GM18907 (cell line): ENCODE measurements around the gene CYTH2.

ENCODE experiments used
- ATAC-seq: cut with Tn5 transposase; IDR thresholded peaks from one replicate; pipeline ENCODE4 v1.9.1; 2021; ENCODE audit warnings: mild to moderate bottlenecking, moderate library complexity; ENCODE audit not compliant: unreplicated experiment

Gene CYTH2, protein sequence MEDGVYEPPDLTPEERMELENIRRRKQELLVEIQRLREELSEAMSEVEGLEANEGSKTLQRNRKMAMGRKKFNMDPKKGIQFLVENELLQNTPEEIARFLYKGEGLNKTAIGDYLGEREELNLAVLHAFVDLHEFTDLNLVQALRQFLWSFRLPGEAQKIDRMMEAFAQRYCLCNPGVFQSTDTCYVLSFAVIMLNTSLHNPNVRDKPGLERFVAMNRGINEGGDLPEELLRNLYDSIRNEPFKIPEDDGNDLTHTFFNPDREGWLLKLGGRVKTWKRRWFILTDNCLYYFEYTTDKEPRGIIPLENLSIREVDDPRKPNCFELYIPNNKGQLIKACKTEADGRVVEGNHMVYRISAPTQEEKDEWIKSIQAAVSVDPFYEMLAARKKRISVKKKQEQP

DNA sequence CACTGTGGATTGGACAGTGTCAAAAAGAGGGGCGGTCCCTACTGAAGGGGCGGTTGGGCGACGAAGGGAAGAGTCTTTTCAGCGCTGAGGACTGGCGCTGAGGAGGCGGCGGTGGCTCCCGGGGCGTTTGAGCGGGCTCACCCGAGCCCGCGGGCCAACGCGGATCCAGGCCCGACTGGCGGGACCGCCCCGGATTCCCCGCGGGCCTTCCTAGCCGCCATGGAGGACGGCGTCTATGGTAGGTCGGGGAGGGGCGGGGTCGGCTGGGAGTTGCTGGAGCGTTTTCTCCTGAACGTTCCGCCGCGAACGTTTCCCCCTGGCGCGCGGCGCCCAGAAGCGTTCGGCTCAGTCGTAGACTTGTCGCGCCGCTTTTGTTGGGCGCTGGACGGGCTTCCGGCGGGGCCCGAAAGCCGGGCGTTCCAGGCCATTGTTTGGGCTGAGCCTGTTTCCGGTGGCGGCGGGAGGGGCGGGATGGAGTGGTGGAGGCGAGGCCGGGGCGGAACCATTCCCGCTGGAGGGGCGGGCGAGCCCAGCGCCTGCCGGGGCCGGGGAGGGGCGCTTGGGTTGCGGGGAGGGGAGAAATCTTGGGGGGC is at the start of gene CYTH2:
Gene CYTH2, plus strand, starts transcription at position 81 of the 593 bp plus-strand sequence. Its CDS starts 139 bp downstream, at position 220.
- peak; percentile 25 for ATAC-seq

DNA sequence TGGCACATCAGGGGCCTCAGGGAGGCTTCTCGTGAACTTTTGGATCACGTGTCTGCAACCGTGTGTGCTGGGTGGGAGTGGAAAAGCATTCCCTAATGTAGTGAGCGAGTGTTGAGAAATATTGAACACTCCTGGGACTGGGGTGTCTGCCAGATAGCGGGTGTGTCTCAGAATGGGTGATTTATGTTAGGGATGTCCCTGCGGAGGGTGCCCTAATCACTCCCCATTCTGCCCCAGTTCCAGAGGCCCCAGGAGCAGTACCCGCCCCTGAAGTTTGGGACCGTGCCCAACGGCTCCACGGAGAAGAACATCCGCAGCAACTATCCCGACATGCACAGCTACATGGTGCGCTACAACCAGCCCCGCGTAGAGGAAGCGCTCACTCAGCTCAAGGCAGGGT is 47.6 kb upstream of the CYTH2 start:
- no peak for ATAC-seq

DNA sequence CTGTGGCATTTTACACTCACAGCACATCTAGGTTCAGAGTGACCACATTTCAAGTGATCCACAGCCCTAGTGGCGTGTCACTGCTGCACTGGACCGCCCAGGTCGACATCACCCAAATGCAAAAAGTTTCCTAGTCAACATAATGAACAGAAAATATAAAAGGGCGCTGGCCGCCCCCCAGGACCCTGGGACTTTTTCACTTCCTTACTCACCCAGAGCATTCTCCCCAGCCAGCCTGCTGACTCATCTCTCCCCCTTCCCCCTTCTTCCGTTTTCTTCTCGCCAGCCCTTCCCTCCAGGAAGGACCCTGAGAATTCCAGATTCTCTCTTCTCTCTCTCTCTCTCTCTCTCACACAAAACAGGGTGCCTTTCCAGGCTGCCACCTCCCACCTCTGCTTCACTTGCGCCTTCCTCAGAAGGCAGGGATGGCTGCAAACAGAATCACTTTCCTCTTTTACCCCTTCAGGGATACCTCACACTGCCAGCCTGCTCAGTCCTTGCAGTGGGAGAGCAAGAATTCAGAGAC is 44.4 kb upstream of the CYTH2 start:
- ATAC-seq, result no peak

DNA sequence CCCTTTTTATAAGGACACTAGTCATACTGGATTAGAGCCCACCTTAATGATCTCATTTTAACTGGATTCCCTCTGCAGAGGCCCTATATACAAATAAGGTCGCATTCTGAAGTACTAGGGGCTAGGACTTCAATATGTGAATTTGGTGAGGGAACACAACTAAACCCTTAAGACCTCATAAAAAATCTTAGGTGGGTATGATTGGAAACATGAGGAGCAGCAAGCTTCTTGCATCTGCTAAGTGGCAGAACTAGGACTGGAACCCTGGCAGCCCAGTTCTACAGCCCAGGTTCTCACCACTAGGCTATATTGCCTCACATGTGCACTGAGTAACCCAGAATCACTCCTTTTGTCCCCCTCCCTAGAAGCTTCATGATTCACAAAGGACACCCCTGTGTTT is 40.5 kb upstream of the CYTH2 start:
- no peak for ATAC-seq

DNA sequence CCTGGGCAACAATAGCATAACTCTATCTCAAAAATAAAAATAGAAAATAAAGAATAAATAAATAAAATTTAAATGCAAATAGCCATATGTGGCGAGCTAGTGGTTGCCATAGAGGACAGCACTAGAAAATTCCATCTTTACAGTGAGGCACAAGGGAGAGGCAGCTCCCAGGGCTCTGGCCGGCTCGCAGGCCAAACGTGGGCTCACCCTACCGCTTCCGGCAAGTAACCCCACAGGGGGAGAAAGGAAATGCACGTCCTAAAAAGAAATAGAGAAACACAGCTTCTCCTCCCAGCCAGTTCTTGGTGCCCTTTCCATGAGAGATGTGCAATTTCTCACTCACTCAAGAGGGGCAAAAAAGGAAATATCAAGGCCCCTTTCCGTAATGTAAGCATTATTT is 35.8 kb upstream of the CYTH2 start:
- no peak for ATAC-seq

DNA sequence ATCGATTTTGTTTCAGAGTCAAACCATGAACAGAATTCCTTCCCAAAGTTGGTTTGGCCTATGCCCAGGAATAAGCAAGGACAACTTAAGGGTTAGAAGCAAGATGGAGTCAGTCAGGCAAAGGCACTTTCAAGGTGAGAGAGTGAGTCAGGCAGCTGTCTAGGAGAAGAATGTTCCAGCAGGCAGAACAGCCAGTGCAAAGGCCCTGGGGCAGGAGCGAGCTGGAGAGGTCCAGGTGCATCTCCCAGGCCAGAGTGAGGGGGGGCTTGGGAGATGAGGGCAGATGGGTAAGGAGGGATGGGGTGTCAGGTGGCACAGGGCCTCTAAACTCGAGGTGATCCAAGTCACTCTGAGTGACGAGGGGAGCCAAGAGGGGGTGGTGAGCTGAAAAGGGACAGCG is 32.6 kb upstream of the CYTH2 start:
- no peak for ATAC-seq

DNA sequence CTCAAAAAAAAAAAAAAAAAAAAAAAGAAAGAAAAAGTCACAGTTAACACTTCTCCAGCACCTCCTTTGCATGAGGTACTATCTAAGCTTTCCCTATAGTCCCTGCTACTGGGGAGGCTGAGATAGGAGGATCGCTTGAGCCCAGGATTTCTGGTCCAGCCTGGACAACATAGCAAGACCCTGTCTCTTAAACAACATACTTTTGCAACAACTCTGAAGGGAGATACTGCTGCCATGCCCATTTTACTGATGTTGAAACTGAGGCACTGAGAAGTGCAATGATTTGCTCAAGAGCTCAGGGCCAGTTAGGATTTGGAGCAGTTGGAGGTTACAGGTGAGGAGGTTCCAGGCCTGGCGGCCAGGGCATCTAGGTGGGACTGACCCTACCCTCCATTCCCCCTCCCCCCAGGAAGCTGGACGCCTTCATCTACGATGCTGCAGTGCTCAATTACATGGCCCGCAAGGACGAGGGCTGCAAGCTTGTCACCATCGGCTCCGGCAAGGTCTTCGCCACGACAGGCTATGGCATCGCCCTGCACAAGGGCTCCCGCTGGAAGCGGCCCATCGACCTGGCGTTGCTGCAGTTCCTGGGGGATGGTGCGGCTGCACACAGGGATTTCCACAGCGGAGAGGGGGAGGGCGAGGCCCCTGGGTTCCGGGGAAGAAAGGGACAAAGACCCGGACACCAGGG is 27.7 kb upstream of the CYTH2 start:
- no peak for ATAC-seq

DNA sequence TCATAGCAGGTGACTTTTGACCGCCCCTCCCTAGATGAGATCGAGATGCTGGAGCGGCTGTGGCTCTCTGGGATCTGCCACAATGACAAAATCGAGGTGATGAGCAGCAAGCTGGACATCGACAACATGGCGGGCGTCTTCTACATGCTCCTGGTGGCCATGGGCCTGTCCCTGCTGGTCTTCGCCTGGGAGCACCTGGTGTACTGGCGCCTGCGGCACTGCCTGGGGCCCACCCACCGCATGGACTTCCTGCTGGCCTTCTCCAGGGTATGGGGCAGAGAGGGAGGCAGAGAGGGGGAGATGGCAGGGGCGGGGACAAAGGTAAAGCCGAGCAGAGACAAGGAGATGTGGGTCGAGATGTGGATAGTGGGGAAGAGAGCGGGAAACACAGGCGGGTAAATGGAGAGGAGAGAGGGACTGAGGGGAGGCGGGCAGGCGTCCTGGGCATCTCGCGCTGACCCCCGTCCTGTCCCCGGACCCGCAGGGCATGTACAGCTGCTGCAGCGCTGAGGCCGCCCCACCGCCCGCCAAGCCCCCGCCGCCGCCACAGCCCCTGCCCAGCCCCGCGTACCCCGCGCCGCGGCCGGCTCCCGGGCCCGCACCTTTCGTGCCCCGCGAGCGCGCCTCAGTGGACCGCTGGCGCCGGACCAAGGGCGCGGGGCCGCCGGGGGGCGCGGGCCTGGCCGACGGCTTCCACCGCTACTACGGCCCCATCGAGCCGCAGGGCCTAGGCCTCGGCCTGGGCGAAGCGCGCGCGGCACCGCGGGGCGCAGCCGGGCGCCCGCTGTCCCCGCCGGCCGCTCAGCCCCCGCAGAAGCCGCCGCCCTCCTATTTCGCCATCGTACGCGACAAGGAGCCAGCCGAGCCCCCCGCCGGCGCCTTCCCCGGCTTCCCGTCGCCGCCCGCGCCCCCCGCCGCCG is 26.8 kb upstream of the CYTH2 start:
- ATAC-seq, result no peak

DNA sequence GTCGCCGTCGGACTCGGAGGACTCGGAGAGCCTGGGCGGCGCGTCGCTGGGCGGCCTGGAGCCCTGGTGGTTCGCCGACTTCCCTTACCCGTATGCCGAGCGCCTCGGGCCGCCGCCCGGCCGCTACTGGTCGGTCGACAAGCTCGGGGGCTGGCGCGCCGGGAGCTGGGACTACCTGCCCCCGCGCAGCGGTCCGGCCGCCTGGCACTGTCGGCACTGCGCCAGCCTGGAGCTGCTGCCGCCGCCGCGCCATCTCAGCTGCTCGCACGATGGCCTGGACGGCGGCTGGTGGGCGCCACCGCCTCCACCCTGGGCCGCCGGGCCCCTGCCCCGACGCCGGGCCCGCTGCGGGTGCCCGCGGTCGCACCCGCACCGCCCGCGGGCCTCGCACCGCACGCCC is 25.9 kb upstream of the CYTH2 start:
- no peak for ATAC-seq

DNA sequence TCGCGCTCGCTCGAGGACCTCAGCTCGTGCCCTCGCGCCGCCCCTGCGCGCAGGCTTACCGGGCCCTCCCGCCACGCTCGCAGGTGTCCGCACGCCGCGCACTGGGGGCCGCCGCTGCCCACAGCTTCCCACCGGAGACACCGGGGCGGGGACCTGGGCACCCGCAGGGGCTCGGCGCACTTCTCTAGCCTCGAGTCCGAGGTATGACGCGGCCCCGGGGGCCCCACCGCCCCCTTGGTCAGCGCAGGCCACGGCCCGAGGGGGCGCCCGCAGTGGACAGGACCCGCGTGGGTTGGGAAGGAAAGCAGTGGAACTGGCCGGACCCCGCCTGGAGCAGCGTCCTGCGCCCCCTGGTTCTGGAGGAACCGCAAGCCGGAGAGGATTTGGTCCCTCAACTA is 25.4 kb upstream of the CYTH2 start:
- no peak for ATAC-seq

DNA sequence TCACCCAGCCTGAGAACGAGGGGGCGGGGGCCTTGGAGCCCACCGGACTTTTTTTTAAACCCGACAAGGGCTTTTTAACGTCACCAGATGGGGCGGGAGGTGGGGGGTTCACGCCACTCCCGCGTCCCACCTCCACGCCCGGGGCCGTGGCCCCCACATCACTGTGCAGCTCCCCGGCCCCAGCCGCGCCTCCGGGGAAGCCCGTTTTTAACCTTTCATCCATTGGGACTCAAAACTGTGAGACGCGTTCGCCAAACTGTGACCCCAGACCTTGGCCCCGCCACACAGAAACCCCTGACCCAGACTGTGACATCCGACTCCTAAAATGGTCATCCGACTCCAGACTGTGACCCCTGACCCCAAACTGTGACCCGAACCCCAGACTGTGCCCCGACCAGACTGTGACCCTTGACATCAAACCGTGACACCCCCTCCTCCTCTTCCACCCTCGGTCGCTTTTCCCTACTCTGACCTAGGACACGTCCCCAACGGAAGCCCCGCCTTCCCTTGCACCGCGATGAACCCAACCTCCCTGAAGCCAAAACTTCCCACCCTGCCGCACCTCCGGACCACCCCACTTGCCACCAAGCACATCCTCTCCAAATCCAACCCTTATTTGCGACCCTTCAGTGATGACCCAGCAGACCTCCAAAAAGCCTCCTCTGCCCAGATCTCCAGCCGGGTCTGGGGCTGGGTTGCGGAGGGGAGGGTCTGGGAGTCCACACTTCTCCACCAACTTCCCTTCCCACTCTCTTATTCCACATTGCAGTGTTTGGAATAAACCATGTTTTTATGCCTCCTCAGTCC is 24.8 kb upstream of the CYTH2 start:
- no peak for ATAC-seq

DNA sequence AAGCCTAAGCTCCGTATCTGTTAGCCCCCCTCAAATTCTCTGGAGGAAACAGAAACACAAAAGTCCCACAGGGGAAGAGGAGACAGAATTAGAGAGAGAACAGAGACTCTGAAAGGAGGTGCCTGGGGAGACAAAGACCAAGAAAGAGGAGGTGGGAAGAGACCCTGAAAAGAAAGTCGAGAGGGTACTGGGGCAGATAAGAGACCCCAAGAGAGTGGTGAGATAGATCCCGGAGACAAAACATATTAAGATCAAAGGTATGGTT is 24.3 kb upstream of the CYTH2 start:
- no peak for ATAC-seq

DNA sequence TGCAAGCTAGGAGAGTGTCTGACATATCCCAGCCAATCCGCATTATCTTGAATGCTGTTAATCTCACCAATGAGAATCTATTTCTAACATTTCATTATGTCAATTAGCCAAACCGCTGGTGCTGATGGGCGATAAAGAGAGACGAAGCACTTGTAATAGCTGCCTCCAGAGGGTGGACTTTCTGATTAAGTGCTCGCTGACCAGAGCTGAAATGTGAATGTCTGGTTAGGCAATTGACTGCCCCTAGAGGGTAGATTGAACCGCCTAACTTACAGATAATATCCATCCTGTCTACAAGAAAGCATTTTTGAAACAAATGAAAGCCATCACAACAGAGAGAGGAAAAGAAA is 23.9 kb upstream of the CYTH2 start:
- peak; percentile 28 for ATAC-seq

DNA sequence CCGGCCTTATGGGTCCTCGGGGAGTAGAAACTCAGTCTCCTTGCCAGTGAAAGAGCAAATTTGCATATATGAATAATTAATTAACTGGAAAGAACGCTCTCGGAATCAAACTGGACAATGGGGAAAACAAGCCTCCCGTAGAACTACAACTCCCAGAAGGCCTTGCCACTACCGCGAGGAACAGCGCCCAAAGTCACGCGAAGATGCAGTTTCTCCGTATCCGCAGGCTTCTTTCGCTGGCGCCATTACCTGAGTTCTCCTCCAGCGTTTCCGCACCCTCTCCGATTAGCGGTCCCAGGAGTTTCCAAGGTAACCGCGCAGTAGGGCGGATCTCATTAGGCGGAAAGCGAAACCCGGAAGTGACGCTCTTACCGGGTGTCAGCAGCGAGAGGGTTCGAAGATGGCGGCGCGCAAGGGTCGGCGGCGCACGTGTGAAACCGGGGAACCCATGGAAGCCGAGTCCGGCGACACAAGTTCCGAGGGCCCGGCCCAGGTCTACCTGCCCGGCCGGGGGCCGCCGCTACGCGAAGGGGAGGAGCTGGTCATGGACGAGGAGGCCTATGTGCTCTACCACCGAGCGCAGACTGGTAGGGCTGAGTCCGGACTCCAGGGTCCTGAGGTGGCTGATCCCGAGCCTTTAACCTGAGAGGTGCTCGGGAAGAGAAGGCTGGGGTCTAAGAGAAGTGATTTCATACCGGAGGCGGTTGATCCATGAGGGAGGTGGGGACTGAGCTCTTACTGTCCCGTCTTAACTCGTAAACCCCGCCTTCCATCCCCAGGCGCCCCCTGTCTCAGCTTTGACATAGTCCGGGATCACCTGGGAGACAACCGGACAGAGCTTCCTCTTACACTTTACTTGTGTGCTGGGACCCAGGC is 23.3 kb upstream of the CYTH2 start, which contains the start of gene GRWD1:
Gene GRWD1, plus strand, starts transcription at position 378 of the 876 bp plus-strand sequence. Its CDS starts 23 bp downstream, at position 401.
- ATAC-seq, result peak; percentile 82

DNA sequence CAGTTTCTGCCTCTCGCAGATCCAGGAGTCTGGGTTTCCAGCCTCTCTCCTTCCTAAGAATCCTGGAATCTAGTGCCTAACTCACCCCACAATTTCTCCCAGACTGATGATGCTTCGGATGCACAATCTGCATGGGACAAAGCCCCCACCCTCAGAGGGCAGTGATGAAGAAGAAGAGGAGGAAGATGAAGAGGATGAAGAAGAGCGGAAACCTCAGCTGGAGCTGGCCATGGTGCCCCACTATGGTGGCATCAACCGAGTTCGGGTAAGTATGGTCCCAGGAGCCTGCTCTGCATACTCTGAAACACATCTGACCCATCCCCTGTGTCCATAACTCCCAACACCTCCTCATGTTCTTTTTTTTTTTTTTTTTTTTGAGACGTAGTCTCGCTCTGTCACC is 22.6 kb upstream of the CYTH2 start:
- ATAC-seq, result no peak

DNA sequence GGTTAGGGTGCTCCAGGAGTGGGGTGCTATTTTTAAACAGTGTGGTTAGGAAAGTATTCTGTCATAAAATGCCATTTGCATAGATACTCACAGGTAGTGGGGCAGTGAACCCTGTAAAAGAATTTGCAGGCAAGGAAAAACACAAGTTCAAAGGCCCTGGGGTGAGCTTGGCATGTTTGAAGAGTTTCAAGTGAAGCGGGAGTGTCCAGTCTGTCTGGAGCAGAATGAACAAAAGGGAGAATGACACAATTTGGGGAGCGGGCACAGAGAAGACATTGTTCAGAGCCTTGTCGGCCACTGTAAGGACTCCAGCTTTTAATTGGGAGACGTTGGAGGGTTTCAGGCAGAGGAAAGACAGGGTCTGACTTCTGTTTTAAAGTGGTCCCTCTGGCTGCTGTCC is 20.6 kb upstream of the CYTH2 start:
- ATAC-seq, result no peak

DNA sequence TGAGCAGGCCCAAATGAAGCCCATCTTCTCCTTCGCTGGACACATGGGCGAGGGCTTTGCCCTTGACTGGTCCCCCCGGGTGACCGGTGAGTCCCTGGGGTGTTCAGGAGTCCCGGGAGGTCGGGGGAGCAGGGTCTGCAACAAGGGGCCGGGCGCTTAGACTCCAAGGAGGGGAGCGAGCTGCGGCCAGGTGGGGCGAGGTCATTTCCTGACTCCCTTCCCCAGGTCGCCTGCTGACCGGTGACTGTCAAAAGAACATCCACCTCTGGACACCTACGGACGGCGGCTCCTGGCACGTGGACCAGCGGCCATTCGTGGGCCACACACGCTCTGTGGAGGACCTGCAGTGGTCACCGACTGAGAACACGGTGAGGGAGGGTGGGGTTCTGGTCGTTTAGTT is 18.7 kb upstream of the CYTH2 start:
- ATAC-seq, result no peak

DNA sequence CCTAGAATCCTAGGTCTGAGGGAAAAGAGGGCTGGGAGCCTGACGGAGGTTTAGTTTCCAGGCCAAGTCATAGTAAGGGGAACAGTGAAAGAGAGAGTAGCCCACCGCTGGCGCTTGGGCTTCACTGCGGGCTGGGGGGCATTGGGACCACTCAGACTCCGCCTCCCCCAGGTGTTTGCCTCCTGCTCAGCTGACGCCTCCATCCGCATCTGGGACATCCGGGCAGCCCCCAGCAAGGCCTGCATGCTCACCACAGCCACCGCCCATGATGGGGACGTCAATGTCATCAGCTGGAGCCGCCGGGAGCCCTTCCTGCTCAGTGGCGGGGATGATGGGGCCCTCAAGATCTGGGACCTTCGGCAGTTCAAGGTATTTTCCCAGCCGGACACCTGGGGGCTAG is 18.3 kb upstream of the CYTH2 start:
- no peak for ATAC-seq

DNA sequence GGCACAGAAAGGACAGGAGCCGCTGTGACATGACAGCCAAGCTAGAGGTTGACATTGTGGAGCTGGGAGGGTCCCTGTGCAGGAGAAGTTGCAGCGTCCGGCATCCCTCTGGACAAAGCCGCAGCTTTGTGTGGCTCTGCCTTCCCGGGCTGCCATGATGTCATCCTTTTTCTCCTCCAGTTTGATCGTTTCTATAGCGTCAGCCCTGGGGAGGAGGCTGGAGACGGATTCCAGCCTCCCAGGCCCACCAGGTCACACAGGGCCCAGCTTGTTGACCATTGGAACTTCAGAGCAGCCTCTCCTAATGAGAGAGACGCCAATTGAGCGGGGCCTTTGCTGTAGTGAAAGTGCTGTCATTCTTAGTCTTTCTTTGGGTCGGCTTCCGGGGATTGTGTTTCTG is 17.5 kb upstream of the CYTH2 start:
- ATAC-seq, result no peak
